ENCODE results near the gene FAM200A.

FAM200A gene

GRCh38 chr7:99499721-99500636 lies 51.9 kb downstream of the FAM200A start, which contains the start of gene ZNF394:
Gene ZNF394 (minus strand): TSS chr7:99500281. CDS start chr7:99500093, 188 bp downstream.
- DNase-seq = peak; percentile 80

GRCh38 chr7:99499371-99499720 lies 52.6 kb downstream of the FAM200A start:
- DNase-seq = no peak

- no peak for DNase-seq
Observed at GRCh38 chr7:99498546-99498944, 53.4 kb downstream of the FAM200A start.

- no peak for DNase-seq
Observed at GRCh38 chr7:99497766-99498545, 54.0 kb downstream of the FAM200A start.

Measured in activated T-cell treated with anti-CD3 and anti-CD28 coated beads for 4 hours (primary cell).